GM23338 (cell line): ENCODE results near the gene WDR70. TPM values are rescaled to one million over a fixed set of nuclear protein-coding genes. Genes with fewer than 3 reads are reported as not detected.

Experiments used
- ATAC-seq: fragments of 200-7000 bp; cut with Tn5 transposase; 3 replicates; pipeline ENCODE4 v1.9.1; 2020
- DNase-seq: peaks from one replicate; pipeline ENCODE4 v3.0.0-alpha.2; 2015; ENCODE audit warnings: low spot score
- H2AFZ ChIP-seq: fragments of 200-600 bp; sonication (generic); 2 replicates; pipeline ENCODE4 v1.8.0; 2016; ENCODE audit warnings: antibody characterized with exemption, mild to moderate bottlenecking, moderate library complexity
- H3F3A ChIP-seq: fragments of 200-600 bp; sonication (generic); replicated peaks from 2 replicates; pipeline ENCODE4 v1.8.0; 2017; ENCODE audit warnings: antibody characterized with exemption, mixed run types, low read depth
- H3K27ac ChIP-seq: fragments of 200-600 bp; sonication (generic); 2 replicates; pipeline ENCODE4 v1.6.1; 2016; ENCODE audit warnings: low read depth
- H3K27me3 ChIP-seq: fragments of 200-600 bp; sonication (generic); 2 replicates; pipeline ENCODE4 v1.8.0; 2016; ENCODE audit warnings: mild to moderate bottlenecking, mixed run types, moderate library complexity; ENCODE audit not compliant: insufficient read depth
- H3K36me3 ChIP-seq: fragments of 200-600 bp; sonication (generic); 2 replicates; pipeline ENCODE4 v1.8.0; 2016; ENCODE audit warnings: mild to moderate bottlenecking; ENCODE audit not compliant: insufficient read depth
- H3K4me1 ChIP-seq: fragments of 200-600 bp; sonication (generic); 2 replicates; pipeline ENCODE4 v1.8.0; 2016; ENCODE audit warnings: mild to moderate bottlenecking, moderate library complexity; ENCODE audit not compliant: insufficient read depth
- H3K4me2 ChIP-seq: fragments of 200-600 bp; sonication (generic); 2 replicates; pipeline ENCODE4 v1.7.1; 2017; ENCODE audit warnings: mixed run types
- H3K4me3 ChIP-seq: fragments of 200-600 bp; sonication (generic); 2 replicates; pipeline ENCODE4 v1.6.1; 2016; ENCODE audit warnings: mixed run types
- H3K79me2 ChIP-seq: fragments of 200-600 bp; sonication (generic); replicated peaks from 2 replicates; pipeline ENCODE4 v1.8.0; 2017; ENCODE audit warnings: mild to moderate bottlenecking; ENCODE audit not compliant: insufficient read depth
- H3K9me2 ChIP-seq: fragments of 200-600 bp; sonication (generic); 2 replicates; pipeline ENCODE4 v1.8.0; 2017; ENCODE audit not compliant: insufficient read depth
- H4K20me1 ChIP-seq: fragments of 200-600 bp; sonication (generic); replicated peaks from 2 replicates; pipeline ENCODE4 v1.8.0; 2017; ENCODE audit warnings: mild to moderate bottlenecking; ENCODE audit not compliant: insufficient read depth
- H3K27ac Mint-ChIP-seq: 2 replicates; pipeline ENCODE4 v1.8.0; 2020; ENCODE audit warnings: inconsistent platforms, mild to moderate bottlenecking, moderate library complexity, mixed read lengths
- H3K27me3 Mint-ChIP-seq: 3 replicates; pipeline ENCODE4 v1.8.0; 2022; ENCODE audit warnings: low read depth, mild to moderate bottlenecking, moderate library complexity, mixed read lengths, inconsistent platforms; ENCODE audit not compliant: insufficient read depth, poor library complexity
- H3K36me3 Mint-ChIP-seq: 3 replicates; pipeline ENCODE4 v1.8.0; 2021; ENCODE audit warnings: low read depth, mild to moderate bottlenecking, inconsistent platforms, moderate library complexity, mixed read lengths
- H3K4me1 Mint-ChIP-seq: 3 replicates; pipeline ENCODE4 v1.8.0; 2020; ENCODE audit warnings: mild to moderate bottlenecking, inconsistent platforms, mixed read lengths
- H3K4me3 Mint-ChIP-seq: 3 replicates; pipeline ENCODE4 v1.8.0; 2021; ENCODE audit warnings: moderate library complexity, mild to moderate bottlenecking, inconsistent platforms, mixed read lengths
- H3K9me3 Mint-ChIP-seq: 3 replicates; pipeline ENCODE4 v1.8.0; 2020; ENCODE audit warnings: moderate library complexity, mild to moderate bottlenecking, inconsistent platforms, mixed read lengths
- CREB1 ChIP-seq: fragments of 250-450 bp; sonication (Bioruptor Pico); IDR thresholded peaks from 2 replicates; pipeline ENCODE4 v1.5.0; 2020; ENCODE audit warnings: low read depth, mild to moderate bottlenecking, moderate library complexity
- EZH2 ChIP-seq: fragments of 200-600 bp; sonication (generic); IDR thresholded peaks from one replicate; pipeline ENCODE4 v1.8.0; 2017; ENCODE audit warnings: antibody characterized with exemption, mild to moderate bottlenecking, low read depth; ENCODE audit not compliant: unreplicated experiment
- EZH2phosphoT487 ChIP-seq: fragments of 200-600 bp; sonication (generic); IDR thresholded peaks from one replicate; pipeline ENCODE4 v1.8.1; 2018; ENCODE audit warnings: antibody characterized with exemption; ENCODE audit not compliant: unreplicated experiment
- JUNB ChIP-seq: IDR thresholded peaks from one replicate; pipeline ENCODE4 v1.6.1; 2016; ENCODE audit warnings: antibody characterized with exemption; ENCODE audit not compliant: unreplicated experiment
- NANOG ChIP-seq: IDR thresholded peaks from 2 replicates; pipeline ENCODE4 v1.6.1; 2016; ENCODE audit warnings: antibody characterized with exemption, borderline replicate concordance
- POLR2AphosphoS5 ChIP-seq: IDR thresholded peaks from 2 replicates; pipeline ENCODE4 v1.6.1; 2016; ENCODE audit warnings: antibody characterized with exemption, low read depth
- STAT1 ChIP-seq: IDR thresholded peaks from one replicate; pipeline ENCODE4 v1.6.1; 2016; ENCODE audit warnings: antibody characterized with exemption; ENCODE audit not compliant: unreplicated experiment
- ZNF331 ChIP-seq: fragments of 250-450 bp; sonication (Bioruptor Pico); IDR thresholded peaks from 2 replicates; pipeline ENCODE4 v1.5.0; 2020; ENCODE audit warnings: low read depth, mild to moderate bottlenecking, moderate library complexity
- polyA plus RNA-seq: library from polyadenylated mRNA; unstranded; fragments of >200 nt; fragmentation: Nextera tagmentation; extraction: Ambion mirVana; gene quantifications from 2 replicates; pipeline ENCODE4 v1.2.1, GENCODE V29; 2016
- total RNA-seq: library from RNA; depleted of rRNA; stranded (reverse); fragments of >200 nt; shearing (Covaris generic); gene quantifications from 2 replicates; pipeline ENCODE4 v1.2.3, GENCODE V29; 2014
- TF ChIP-seq, protein P1 (sequence below): IDR thresholded peaks from 2 replicates; pipeline ENCODE4 v1.6.1; 2016; ENCODE audit warnings: antibody characterized with exemption
- TF ChIP-seq, protein P2 (sequence below), 2 experiments: fragments of 200-600 bp in 1 of 2; sonication (generic) in 1 of 2; conservative IDR thresholded peaks; 2 replicates each; pipeline versions ENCODE4 v1.5.1 to v1.6.1; 2016 to 2017; ENCODE audit warnings: antibody characterized with exemption in 2 of 2, low read depth in 2 of 2, mild to moderate bottlenecking in 2 of 2, moderate library complexity in 1 of 2
- TF ChIP-seq, protein P3 (sequence below): IDR thresholded peaks from one replicate; pipeline ENCODE4 v1.6.1; 2018; ENCODE audit warnings: antibody characterized with exemption; ENCODE audit not compliant: unreplicated experiment

WDR70 gene
- total and polyA plus RNA-seq, 2 experiments from 2014 or later = 34.9 to 86.7 TPM

DNA sequence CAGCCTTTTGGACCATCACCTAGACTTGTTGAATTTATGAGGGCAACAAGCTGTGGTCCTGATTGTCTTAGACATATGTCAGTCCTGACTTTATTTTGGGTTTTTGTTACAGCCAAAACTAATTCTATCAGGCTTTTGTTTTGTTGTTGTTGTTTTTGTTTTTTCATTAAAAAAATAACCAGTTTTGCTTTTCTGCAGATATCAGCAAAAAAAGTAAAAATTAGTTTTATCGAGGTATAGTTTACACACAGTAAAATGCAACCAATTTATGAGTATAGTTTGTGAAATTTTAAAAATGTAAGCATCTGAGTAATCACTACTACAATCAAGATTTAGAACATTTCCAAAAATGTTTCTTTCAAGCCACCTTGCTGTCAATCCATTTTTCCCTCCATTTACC, 48.9 kb downstream of the WDR70 start:
- Mint-ChIP-seq H3K27me3 (no peaks in the 10 kb centered on the region), H3K4me3 (no peak overlapping the region), H3K27ac (no peak overlapping the region), H3K36me3 (no peaks in the 10 kb centered on the region), H3K4me1 (no peaks in the 10 kb centered on the region), H3K9me3 (no peaks in the 10 kb centered on the region)
- TF ChIP-seq EZH2 (no peak), ZNF331 (CRISPR knock-in tag) (no peak), EZH2phosphoT487 (no peak), NANOG (no peak), STAT1 (no peak), CREB1 (no peak), JUNB (no peak), POLR2AphosphoS5 (no peak)
- TF ChIP-seq, protein P1, sequence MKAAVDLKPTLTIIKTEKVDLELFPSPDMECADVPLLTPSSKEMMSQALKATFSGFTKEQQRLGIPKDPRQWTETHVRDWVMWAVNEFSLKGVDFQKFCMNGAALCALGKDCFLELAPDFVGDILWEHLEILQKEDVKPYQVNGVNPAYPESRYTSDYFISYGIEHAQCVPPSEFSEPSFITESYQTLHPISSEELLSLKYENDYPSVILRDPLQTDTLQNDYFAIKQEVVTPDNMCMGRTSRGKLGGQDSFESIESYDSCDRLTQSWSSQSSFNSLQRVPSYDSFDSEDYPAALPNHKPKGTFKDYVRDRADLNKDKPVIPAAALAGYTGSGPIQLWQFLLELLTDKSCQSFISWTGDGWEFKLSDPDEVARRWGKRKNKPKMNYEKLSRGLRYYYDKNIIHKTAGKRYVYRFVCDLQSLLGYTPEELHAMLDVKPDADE = no peak
- TF ChIP-seq, protein P2, sequence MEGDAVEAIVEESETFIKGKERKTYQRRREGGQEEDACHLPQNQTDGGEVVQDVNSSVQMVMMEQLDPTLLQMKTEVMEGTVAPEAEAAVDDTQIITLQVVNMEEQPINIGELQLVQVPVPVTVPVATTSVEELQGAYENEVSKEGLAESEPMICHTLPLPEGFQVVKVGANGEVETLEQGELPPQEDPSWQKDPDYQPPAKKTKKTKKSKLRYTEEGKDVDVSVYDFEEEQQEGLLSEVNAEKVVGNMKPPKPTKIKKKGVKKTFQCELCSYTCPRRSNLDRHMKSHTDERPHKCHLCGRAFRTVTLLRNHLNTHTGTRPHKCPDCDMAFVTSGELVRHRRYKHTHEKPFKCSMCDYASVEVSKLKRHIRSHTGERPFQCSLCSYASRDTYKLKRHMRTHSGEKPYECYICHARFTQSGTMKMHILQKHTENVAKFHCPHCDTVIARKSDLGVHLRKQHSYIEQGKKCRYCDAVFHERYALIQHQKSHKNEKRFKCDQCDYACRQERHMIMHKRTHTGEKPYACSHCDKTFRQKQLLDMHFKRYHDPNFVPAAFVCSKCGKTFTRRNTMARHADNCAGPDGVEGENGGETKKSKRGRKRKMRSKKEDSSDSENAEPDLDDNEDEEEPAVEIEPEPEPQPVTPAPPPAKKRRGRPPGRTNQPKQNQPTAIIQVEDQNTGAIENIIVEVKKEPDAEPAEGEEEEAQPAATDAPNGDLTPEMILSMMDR (conservative IDR thresholded peaks at IDR 0.05; ENCODE audit: low read depth in 2 of 2) = no peak
- TF ChIP-seq, protein P3, sequence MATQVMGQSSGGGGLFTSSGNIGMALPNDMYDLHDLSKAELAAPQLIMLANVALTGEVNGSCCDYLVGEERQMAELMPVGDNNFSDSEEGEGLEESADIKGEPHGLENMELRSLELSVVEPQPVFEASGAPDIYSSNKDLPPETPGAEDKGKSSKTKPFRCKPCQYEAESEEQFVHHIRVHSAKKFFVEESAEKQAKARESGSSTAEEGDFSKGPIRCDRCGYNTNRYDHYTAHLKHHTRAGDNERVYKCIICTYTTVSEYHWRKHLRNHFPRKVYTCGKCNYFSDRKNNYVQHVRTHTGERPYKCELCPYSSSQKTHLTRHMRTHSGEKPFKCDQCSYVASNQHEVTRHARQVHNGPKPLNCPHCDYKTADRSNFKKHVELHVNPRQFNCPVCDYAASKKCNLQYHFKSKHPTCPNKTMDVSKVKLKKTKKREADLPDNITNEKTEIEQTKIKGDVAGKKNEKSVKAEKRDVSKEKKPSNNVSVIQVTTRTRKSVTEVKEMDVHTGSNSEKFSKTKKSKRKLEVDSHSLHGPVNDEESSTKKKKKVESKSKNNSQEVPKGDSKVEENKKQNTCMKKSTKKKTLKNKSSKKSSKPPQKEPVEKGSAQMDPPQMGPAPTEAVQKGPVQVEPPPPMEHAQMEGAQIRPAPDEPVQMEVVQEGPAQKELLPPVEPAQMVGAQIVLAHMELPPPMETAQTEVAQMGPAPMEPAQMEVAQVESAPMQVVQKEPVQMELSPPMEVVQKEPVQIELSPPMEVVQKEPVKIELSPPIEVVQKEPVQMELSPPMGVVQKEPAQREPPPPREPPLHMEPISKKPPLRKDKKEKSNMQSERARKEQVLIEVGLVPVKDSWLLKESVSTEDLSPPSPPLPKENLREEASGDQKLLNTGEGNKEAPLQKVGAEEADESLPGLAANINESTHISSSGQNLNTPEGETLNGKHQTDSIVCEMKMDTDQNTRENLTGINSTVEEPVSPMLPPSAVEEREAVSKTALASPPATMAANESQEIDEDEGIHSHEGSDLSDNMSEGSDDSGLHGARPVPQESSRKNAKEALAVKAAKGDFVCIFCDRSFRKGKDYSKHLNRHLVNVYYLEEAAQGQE = no peak
- H4K20me1 ChIP-seq = no peaks in the 10 kb centered on the region; the same call in 1 of the 2 replicates
- no peak for DNase-seq
- H3K36me3 ChIP-seq = no peaks in the 10 kb centered on the region
- H3F3A ChIP-seq = no peaks in the 10 kb centered on the region
- H3K79me2 ChIP-seq = no peaks in the 10 kb centered on the region
- no peak overlapping the region for H3K4me3 ChIP-seq
- no peaks in the 10 kb centered on the region for H3K4me1 ChIP-seq
- H3K27ac ChIP-seq = no peak overlapping the region
- no peak overlapping the region for H2AFZ ChIP-seq
- H3K9me2 ChIP-seq = no peaks in the 10 kb centered on the region
- no peak for ATAC-seq
- no peak overlapping the region for H3K4me2 ChIP-seq
- H3K27me3 ChIP-seq = no peaks in the 10 kb centered on the region
